GM12875 (cell line): Measurements from ENCODE around the gene CNN3.

Source experiments
- H3K4me3 ChIP-seq: one replicate; pipeline ENCODE4 v1.5.1; 2011; ENCODE audit warnings: low read depth, low read length, control low read depth
- TF ChIP-seq, protein P1 (sequence below): IDR thresholded peaks from 2 replicates; pipeline ENCODE4 v1.5.1; 2011; ENCODE audit warnings: low read depth, mild to moderate bottlenecking, control low read depth, inconsistent platforms, low read length, moderate library complexity, borderline replicate concordance; ENCODE audit not compliant: insufficient read depth

The CNN3 gene

DNA sequence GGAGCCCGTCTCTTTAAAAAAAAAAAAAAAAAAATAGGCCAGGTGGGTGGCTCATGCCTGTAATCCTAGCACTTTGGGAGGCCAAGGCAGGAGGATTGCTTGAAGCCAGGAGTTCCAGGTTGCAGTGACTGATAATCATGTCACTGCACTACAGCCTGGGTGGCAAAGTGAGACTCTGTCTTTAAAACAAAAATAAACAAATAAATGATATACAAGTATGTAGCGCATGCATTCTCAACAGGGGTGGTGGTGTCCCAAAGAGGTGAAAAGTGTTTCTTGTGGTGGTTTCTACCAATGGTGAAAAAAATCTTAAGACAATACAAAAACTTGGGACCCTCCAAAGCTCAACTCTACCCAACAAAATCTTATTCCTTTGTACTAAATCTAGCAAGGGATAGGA is 17.9 kb downstream of the CNN3 start:
- no peak overlapping the region for H3K4me3 ChIP-seq
- TF ChIP-seq, protein P1, sequence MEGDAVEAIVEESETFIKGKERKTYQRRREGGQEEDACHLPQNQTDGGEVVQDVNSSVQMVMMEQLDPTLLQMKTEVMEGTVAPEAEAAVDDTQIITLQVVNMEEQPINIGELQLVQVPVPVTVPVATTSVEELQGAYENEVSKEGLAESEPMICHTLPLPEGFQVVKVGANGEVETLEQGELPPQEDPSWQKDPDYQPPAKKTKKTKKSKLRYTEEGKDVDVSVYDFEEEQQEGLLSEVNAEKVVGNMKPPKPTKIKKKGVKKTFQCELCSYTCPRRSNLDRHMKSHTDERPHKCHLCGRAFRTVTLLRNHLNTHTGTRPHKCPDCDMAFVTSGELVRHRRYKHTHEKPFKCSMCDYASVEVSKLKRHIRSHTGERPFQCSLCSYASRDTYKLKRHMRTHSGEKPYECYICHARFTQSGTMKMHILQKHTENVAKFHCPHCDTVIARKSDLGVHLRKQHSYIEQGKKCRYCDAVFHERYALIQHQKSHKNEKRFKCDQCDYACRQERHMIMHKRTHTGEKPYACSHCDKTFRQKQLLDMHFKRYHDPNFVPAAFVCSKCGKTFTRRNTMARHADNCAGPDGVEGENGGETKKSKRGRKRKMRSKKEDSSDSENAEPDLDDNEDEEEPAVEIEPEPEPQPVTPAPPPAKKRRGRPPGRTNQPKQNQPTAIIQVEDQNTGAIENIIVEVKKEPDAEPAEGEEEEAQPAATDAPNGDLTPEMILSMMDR: no peak

- H3K4me3 ChIP-seq: no peak overlapping the region
- TF ChIP-seq, protein P1: no peak
Observed at GRCh38 chr1:94908190-94908589, 18.7 kb downstream of the CNN3 start.

GRCh38 chr1:94907136-94907535 is 19.8 kb downstream of the CNN3 start:
- TF ChIP-seq, protein P1: no peak
- no peak overlapping the region for H3K4me3 ChIP-seq

- H3K4me3 ChIP-seq: no peak overlapping the region
- TF ChIP-seq, protein P1: no peak
Observed at GRCh38 chr1:94906382-94906781, 20.5 kb downstream of the CNN3 start.

DNA sequence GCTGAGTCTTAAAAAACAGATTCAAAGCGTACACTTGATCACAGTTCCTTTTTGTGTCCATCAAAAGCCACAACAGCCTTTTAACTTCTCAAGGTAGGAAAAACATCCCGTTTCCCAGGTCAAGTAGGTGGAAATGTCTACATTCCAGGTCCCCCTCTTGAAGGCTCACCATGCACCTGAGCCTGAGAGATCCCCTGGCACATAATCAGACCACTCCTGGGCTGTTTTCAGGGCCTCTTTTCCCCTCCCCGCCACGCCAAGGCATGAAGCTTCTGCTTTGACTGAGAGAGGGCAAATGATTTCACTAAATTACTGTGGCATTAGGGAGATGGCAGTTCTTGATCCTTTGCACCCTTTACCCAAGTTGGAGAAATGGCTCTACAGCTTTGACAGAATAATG is 21.7 kb downstream of the CNN3 start:
- H3K4me3 ChIP-seq: no peak overlapping the region
- TF ChIP-seq, protein P1: no peak

DNA sequence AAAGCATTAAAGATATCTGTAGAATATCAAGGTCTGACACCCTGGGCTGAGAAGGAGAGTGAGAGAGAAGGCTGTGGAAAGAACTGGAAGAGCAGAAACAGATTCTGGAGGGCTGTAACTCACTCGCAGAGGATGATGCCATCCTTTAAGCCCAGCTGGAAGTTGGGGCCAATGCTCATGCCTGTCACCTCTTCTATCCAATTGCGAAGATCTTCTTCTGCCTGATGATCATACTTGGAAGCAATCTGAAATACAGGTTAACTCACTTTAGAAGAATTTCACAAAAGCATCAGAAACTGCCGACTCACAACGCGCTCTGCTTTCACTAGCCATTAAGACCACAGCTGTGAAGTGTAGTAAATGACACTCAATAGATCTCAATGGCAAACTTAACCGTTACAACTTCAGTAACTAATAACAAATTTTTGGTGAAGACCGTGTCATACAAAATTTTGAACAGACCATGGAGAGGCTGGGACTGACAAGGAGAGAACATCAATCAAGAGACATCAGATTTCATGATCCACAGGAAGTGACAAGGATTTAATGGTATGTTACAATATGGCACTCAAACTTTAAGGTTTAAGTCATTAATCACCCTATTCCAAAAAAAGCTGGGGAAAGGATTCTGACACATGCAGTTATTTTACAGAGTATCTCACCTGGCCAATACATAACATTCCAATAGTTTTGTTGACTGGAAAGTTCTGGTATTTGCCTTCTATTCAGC is 23.5 kb downstream of the CNN3 start:
- TF ChIP-seq, protein P1: no peak
- H3K4me3 ChIP-seq: no peak overlapping the region

DNA sequence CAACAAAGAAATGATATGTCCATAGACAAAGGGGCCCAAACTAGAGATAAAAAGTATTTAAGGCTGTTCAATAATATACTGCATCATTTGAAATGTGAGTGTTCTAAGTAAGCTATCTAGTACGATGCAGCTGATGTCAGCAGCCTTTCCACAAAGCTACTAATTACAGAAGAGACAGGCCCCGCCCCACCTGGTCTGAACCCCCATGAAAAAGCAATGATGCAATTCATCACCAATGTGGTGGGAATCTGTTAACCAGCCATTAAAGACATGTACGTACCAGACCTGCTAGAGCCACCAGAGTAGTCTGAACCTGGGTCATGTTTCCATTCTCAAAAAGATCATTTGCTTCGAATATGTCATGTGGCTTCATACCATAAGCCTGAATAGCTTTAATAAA is 25.1 kb downstream of the CNN3 start:
- TF ChIP-seq, protein P1: no peak
- H3K4me3 ChIP-seq: no peak overlapping the region
